Astrocyte of the spinal cord (primary cell): ENCODE data around the gene ULK4.
A peak's percentile ranks its signal among the peaks of the same experiment; 100 is the strongest.
"Not testable (repeated sequence)": the region's sequence is repeated elsewhere in the genome, so short reads cannot be mapped to it uniquely, and the experiment has no call there.

Experiments used
- DNase-seq: peaks from one replicate; pipeline ENCODE4 v3.0.0; 2011; ENCODE audit warnings: low read depth, low spot score
- H3K4me3 ChIP-seq: 2 replicates; pipeline ENCODE4 v1.5.1; 2011; ENCODE audit warnings: low read depth, mild to moderate bottlenecking, low read length, moderate library complexity
- in situ Hi-C: cut with HindIII; loops from 2 replicates; pipeline ENCODE4 v1.10.0; 2017; ENCODE audit warnings: low sequenced_read_pairs
- TF ChIP-seq, protein P1 (sequence below): IDR thresholded peaks from 2 replicates; pipeline ENCODE4 v1.5.1; 2012; ENCODE audit warnings: low read depth, mild to moderate bottlenecking, low read length, inconsistent platforms

ULK4 gene

DNA sequence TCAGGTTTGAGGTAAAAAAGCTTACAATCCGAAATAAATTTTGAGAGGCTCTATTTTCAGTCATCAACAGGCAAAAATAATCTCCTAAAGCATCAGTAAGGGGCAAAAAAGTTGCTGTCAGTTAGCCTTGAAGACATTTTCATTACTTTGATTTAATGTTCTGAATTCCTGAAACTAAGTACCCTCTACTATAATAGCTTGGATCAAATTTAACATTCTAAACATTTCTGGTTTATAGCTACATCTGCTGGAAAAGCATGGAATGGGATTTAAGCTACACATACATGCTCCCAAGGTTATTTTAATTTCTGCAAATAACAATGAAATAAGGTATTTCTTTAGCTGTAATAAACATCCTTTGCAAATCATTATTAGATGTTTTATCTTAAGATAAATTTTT lies 245.4 kb downstream of the ULK4 start:
- H3K4me3 ChIP-seq: no peak overlapping the region
- in situ Hi-C loops: no loop called here
- TF ChIP-seq, protein P1, sequence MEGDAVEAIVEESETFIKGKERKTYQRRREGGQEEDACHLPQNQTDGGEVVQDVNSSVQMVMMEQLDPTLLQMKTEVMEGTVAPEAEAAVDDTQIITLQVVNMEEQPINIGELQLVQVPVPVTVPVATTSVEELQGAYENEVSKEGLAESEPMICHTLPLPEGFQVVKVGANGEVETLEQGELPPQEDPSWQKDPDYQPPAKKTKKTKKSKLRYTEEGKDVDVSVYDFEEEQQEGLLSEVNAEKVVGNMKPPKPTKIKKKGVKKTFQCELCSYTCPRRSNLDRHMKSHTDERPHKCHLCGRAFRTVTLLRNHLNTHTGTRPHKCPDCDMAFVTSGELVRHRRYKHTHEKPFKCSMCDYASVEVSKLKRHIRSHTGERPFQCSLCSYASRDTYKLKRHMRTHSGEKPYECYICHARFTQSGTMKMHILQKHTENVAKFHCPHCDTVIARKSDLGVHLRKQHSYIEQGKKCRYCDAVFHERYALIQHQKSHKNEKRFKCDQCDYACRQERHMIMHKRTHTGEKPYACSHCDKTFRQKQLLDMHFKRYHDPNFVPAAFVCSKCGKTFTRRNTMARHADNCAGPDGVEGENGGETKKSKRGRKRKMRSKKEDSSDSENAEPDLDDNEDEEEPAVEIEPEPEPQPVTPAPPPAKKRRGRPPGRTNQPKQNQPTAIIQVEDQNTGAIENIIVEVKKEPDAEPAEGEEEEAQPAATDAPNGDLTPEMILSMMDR: peak; percentile 58
- DNase-seq: peak; percentile 55

DNA sequence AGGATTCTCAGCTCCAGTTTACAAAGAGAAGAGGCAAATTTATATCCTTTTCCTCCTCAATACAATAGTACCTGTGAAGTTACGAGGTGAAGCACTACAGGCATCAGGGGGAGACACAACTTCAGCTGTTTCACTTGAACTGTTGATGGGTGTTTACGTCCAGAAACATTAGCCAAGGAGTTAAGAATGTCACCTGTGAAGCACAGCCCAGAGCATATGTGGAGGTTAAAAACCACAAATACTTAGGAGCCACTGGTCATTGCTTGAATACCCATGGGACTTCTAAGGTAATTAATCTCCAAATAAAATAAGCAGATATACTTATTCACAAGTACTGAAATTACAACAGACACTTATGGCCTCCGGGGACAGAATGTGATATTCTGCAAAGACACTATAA lies 246.5 kb downstream of the ULK4 start:
- in situ Hi-C loops: no loop called here
- TF ChIP-seq, protein P1: no peak
- H3K4me3 ChIP-seq: no peak overlapping the region
- DNase-seq: no peak

DNA sequence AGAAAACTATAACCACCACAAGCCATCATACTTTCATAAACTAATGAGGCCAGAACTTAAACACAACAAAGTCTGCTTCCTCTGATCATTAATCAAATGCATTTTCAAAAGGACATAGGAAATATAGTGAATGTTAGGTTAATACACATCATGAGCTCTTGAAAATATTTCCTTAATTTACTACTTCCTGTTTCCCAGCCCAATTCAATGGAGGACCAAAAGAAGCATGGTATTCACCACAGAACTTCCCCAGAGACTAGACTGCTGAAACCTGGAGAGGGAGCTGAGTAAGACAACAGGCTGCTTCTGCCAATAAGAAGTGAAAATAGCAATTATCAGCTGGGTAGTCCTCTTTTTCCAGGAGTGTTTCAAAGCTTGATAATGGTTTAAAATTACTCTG lies 250.3 kb downstream of the ULK4 start:
- in situ Hi-C loops: no loop called here
- peak; percentile 71 for DNase-seq
- no peak overlapping the region for H3K4me3 ChIP-seq
- TF ChIP-seq, protein P1: no peak

DNA sequence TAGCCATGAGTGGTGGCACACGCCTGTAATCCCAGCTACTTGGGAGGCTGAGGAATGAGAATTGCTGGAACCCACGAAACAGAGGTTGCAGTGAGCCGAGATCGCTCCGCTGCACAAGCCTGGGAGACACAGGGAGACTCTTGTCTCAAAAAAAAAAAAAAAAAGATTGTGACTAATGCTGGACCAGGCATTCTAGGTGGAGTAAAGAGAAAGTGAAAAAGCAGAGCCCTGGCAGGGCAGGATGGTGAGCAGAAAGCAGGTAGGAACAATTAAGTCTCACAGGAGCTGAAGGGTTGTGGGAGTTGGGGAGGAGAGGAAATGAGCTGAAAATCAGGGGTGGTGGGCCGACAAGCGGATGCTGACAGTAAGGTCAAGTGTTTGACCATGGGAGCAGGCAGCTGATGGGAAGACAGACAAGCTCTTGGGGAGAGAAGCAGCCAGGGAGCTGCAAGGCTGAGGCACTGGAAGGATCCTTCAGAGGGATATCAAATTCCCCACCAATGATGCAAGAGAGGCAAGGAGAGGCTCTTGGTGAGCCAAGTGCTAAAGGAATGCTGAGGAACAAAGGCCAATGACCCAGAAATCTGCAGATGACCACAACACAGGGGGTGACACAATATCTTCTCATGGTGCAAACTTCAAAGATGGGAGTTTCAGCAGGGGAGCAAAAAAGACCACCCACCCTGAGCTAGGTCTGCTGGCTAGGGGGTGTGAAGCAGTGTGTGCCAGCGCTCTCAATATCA lies 251.1 kb downstream of the ULK4 start:
- no peak overlapping the region for H3K4me3 ChIP-seq
- in situ Hi-C loops: no loop called here
- TF ChIP-seq, protein P1: no peak
- DNase-seq: peak; percentile 92

DNA sequence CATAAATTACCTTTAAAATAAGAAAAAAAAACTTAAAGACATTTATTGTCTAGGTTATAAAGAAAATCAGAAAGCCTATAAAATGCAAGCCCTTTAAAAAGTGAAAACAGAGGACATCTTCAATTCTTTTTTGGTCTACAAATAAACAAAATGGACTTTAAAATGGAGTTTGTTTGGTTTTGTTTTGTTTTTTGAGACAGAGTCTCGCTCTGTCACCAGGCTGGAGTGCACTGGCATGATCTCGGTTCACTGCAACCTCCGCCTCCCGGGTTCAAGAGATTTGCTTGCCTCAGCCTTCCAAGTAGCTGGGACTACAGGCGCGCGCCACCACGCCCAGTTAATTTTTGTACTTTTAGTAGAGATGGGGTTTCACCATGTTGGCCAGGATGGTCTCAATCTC lies 252.7 kb downstream of the ULK4 start:
- H3K4me3 ChIP-seq, in situ Hi-C loops, DNase-seq: not testable (repeated sequence)

DNA sequence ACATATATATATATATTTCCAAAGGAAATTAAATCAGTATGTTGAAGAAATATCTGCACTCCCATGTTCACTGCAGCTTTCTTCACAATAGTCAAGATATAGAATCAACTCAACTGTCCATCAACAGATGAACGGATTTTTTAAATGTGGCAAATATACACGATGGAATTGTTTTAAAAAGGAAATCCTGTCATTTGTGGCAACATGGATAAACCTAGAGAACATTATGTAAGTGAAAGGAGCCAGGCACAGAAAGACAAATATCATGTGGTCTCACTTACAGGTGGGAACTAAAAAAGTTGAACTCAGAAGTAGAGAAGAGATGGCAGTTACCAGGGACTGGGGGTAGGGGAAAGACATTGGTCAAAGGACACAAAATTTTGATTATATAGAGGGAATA lies 253.7 kb downstream of the ULK4 start:
- in situ Hi-C loops: no loop called here
- TF ChIP-seq, protein P1: no peak
- no peak overlapping the region for H3K4me3 ChIP-seq
- no peak for DNase-seq

DNA sequence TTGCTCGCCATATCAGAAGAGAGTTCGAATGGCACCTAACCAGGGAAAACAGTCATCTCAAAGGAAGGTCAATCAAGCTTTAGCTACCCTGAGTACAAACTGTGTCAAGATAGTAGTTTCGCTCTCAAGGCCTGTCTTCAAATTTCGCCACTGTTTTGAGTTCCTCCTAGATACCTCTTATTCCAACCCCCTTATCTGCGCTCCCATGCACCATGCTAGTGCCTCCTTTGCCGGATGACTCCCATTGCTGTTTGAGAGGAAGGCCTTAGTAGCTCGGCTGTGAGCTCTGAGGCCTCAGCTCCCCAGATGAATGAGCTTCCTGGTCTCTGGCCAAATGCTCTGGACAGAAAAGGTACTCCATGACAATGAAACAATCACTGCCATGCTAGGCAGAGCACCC lies 256.0 kb downstream of the ULK4 start:
- in situ Hi-C loops: no loop called here
- TF ChIP-seq, protein P1: no peak
- no peak for DNase-seq
- no peak overlapping the region for H3K4me3 ChIP-seq
